Measurements from ENCODE around the gene CRNKL1.

The CRNKL1 gene

GRCh38 chr20:20051767-20052073, 546 bp downstream of the CRNKL1 start:
- no peak for TF ChIP-seq CTCF (IDR thresholded peaks at IDR 0.05; ENCODE audit: low read depth, low read length)
- Histone ChIP-seq H3K27ac (peak overlapping the region; percentile 72), H3K36me3 (peaks cover 38% of the 10 kb centered on the region), H3K27me3 (ENCODE audit: insufficient read depth, low read depth, severe bottlenecking) (no peaks in the 10 kb centered on the region), H3K9me3 (ENCODE audit: severe bottlenecking) (no peaks in the 10 kb centered on the region), H3K4me3 (ENCODE audit: low read depth, low read length) (peak overlapping the region; percentile 81)
- no peak for DNase-seq

GRCh38 chr20:20039752-20040387, 12.4 kb downstream of the CRNKL1 start:
- Histone ChIP-seq H3K27me3 (ENCODE audit: insufficient read depth, low read depth, severe bottlenecking) (no peaks in the 10 kb centered on the region), H3K36me3 (peaks cover 89% of the 10 kb centered on the region), H3K4me3 (ENCODE audit: low read depth, low read length) (no peak overlapping the region), H3K27ac (no peak overlapping the region), H3K9me3 (ENCODE audit: severe bottlenecking) (no peaks in the 10 kb centered on the region)
- no peak for TF ChIP-seq CTCF (IDR thresholded peaks at IDR 0.05; ENCODE audit: low read depth, low read length)
- DNase-seq: no peak

GRCh38 chr20:20038586-20038985, 13.7 kb downstream of the CRNKL1 start:
- H3K4me3 ChIP-seq (ENCODE audit: low read depth, low read length): no peak overlapping the region
- H3K36me3 ChIP-seq: peaks cover 81% of the 10 kb centered on the region
- DNase-seq: no peak
- TF ChIP-seq CTCF (IDR thresholded peaks at IDR 0.05; ENCODE audit: low read depth, low read length): no peak
- H3K27me3 ChIP-seq (ENCODE audit: insufficient read depth, low read depth, severe bottlenecking): no peaks in the 10 kb centered on the region
- H3K9me3 ChIP-seq (ENCODE audit: severe bottlenecking): no peaks in the 10 kb centered on the region
- H3K27ac ChIP-seq: no peak overlapping the region

GRCh38 chr20:20037960-20038359, 14.3 kb downstream of the CRNKL1 start:
- Histone ChIP-seq H3K9me3 (ENCODE audit: severe bottlenecking) (no peaks in the 10 kb centered on the region), H3K36me3 (peaks cover 81% of the 10 kb centered on the region), H3K27ac (no peak overlapping the region), H3K27me3 (ENCODE audit: insufficient read depth, low read depth, severe bottlenecking) (no peaks in the 10 kb centered on the region), H3K4me3 (ENCODE audit: low read depth, low read length) (no peak overlapping the region)
- no peak for TF ChIP-seq CTCF (IDR thresholded peaks at IDR 0.05; ENCODE audit: low read depth, low read length)
- no peak for DNase-seq

- H3K36me3 ChIP-seq: peaks cover 84% of the 10 kb centered on the region
- no peaks in the 10 kb centered on the region for H3K27me3 ChIP-seq (ENCODE audit: insufficient read depth, low read depth, severe bottlenecking)
- no peaks in the 10 kb centered on the region for H3K9me3 ChIP-seq (ENCODE audit: severe bottlenecking)
- no peak overlapping the region for H3K4me3 ChIP-seq (ENCODE audit: low read depth, low read length)
- H3K27ac ChIP-seq: no peak overlapping the region
- no peak for TF ChIP-seq CTCF (IDR thresholded peaks at IDR 0.05; ENCODE audit: low read depth, low read length)
- no peak for DNase-seq
Measured at GRCh38 chr20:20036756-20037155, 15.5 kb downstream of the CRNKL1 start.

- H3K27ac ChIP-seq: no peak overlapping the region
- no peak for TF ChIP-seq CTCF (IDR thresholded peaks at IDR 0.05; ENCODE audit: low read depth, low read length)
- no peak for DNase-seq
- H3K36me3 ChIP-seq: peaks cover 83% of the 10 kb centered on the region
- H3K4me3 ChIP-seq (ENCODE audit: low read depth, low read length): no peak overlapping the region
- H3K27me3 ChIP-seq (ENCODE audit: insufficient read depth, low read depth, severe bottlenecking): no peaks in the 10 kb centered on the region
- H3K9me3 ChIP-seq (ENCODE audit: severe bottlenecking): no peaks in the 10 kb centered on the region
Measured at GRCh38 chr20:20034486-20034885, 17.8 kb downstream of the CRNKL1 start.
